CD4-positive, CD25-positive, alpha-beta regulatory T cell (primary cell): Measurements from ENCODE around the gene NCBP3. TPM values are rescaled to one million over a fixed set of nuclear protein-coding genes. Genes with fewer than 3 reads are reported as not detected.

Experiments used
- ATAC-seq, 2 donors: fragments of 150-1000 bp; cut with Tn5 transposase; one replicate each; pipeline ENCODE4 v1.10.0; 2021; ENCODE audit warnings: low read depth in 2 of 2, moderate number of reproducible peaks in 2 of 2, moderate library complexity in 1 of 2
- DNase-seq, 3 donors: peaks; one replicate each; pipeline versions ENCODE4 v3.0.0 to v3.0.0-alpha.2; 2012 to 2022; ENCODE audit warnings: mixed read lengths in 1 of 3
- H3K27ac ChIP-seq: one replicate; pipeline ENCODE4 v1.7.0; 2013; ENCODE audit warnings: mild to moderate bottlenecking, low read length; ENCODE audit not compliant: insufficient read depth, poor library complexity, severe bottlenecking
- H3K27me3 ChIP-seq: one replicate; pipeline ENCODE4 v1.7.0; 2013; ENCODE audit warnings: low read length; ENCODE audit not compliant: control insufficient read depth, insufficient read depth
- H3K36me3 ChIP-seq: one replicate; pipeline ENCODE4 v1.7.0; 2013; ENCODE audit warnings: mild to moderate bottlenecking, low read length, moderate library complexity; ENCODE audit not compliant: control insufficient read depth, insufficient read depth
- H3K4me1 ChIP-seq: 2 replicates; pipeline ENCODE4 v1.7.0; 2013; ENCODE audit warnings: mild to moderate bottlenecking, low read length; ENCODE audit not compliant: insufficient read depth, control insufficient read depth, poor library complexity, severe bottlenecking
- H3K4me3 ChIP-seq: one replicate; pipeline ENCODE4 v1.7.0; 2013; ENCODE audit warnings: low read depth, mild to moderate bottlenecking, low read length, moderate library complexity
- H3K9me3 ChIP-seq, 2 experiments: 1 replicate in 1 of 2; 2 replicates in 1 of 2; pipeline ENCODE4 v1.7.0; 2013; ENCODE audit warnings: low read length in 2 of 2, mild to moderate bottlenecking in 1 of 2, moderate library complexity in 1 of 2; ENCODE audit not compliant: control insufficient read depth in 2 of 2
- H3K27ac Mint-ChIP-seq, 3 donors: one replicate each; pipeline ENCODE4 v1.8.0; 2020 to 2022; ENCODE audit warnings: mild to moderate bottlenecking in 3 of 3, mixed read lengths in 3 of 3, moderate library complexity in 2 of 3
- H3K27me3 Mint-ChIP-seq: one replicate; pipeline ENCODE4 v1.8.0; 2022; ENCODE audit warnings: mild to moderate bottlenecking, mixed read lengths
- H3K36me3 Mint-ChIP-seq: one replicate; pipeline ENCODE4 v1.8.0; 2020; ENCODE audit warnings: mixed read lengths
- H3K4me1 Mint-ChIP-seq, 4 donors: one replicate each; pipeline ENCODE4 v1.8.0; 2020 to 2022; ENCODE audit warnings: mixed read lengths in 4 of 4, mild to moderate bottlenecking in 1 of 4
- H3K4me3 Mint-ChIP-seq, 4 donors: one replicate each; pipeline ENCODE4 v1.8.0; 2020 to 2022; ENCODE audit warnings: mild to moderate bottlenecking in 4 of 4, mixed read lengths in 4 of 4, moderate library complexity in 3 of 4
- H3K9me3 Mint-ChIP-seq, 7 donors: one replicate each; pipeline ENCODE4 v1.8.0; 2020 to 2022; ENCODE audit warnings: mixed read lengths in 7 of 7, mild to moderate bottlenecking in 3 of 7, moderate library complexity in 2 of 7
- polyA plus RNA-seq, 4 donors: library from polyadenylated mRNA; unstranded; fragments of 300-500 nt; fragmentation: Illumina TruSeq; gene quantifications; one replicate each; pipeline ENCODE4 v1.2.3, GENCODE V29; 2021
- total RNA-seq: library from RNA; stranded (reverse); gene quantifications from one replicate; pipeline ENCODE4 v1.2.3, GENCODE V29; 2022

The NCBP3 gene
- total and polyA plus RNA-seq, 5 donors from 2014 or later: 10.5 to 46.0 (median 12.8) TPM

GRCh38 chr17:3815122-3815521 is 30.9 kb downstream of the NCBP3 start:
- no peaks in the 10 kb centered on the region for H3K9me3 ChIP-seq
- ATAC-seq: no peak
- H3K27me3 ChIP-seq: no peaks in the 10 kb centered on the region
- H3K27ac ChIP-seq: no peak overlapping the region
- H3K4me3 ChIP-seq: no peak overlapping the region
- H3K9me3 Mint-ChIP-seq: no peaks in the 10 kb centered on the region
- H3K4me1 ChIP-seq: no peaks in the 10 kb centered on the region
- peaks cover 42% of the 10 kb centered on the region for H3K36me3 Mint-ChIP-seq
- no peaks in the 10 kb centered on the region for H3K27me3 Mint-ChIP-seq
- peaks cover 0 to 5% (median 0%) of the 10 kb centered on the region in 4 donors for H3K4me1 Mint-ChIP-seq
- H3K4me3 Mint-ChIP-seq: no peak overlapping the region
- H3K36me3 ChIP-seq: peaks cover 86% of the 10 kb centered on the region
- DNase-seq: no peak
- peak overlapping the region in 2 of 3 donors; percentile 7 to 62 for H3K27ac Mint-ChIP-seq

DNA sequence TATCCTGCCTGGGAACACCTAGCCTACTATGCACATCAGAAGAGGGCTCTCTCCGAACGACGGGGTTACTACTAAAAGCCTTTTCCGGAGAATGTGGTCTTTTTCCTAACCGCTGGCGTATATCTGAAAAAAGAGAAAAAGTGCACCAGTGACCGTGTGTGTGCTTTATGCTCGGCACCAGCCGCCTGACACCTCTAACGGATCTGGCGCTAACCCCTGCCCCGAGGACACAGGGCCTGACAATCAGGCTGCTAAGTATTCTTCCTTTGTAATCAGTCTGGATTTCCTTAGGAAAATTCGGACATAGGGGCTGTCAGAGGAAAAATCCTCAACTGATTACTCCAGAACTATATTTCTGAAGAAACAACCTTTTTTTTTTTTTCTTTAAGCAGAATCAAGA is 31.7 kb downstream of the NCBP3 start:
- peaks cover 81% of the 10 kb centered on the region for H3K36me3 ChIP-seq
- Mint-ChIP-seq H3K27ac (no peak overlapping the region), H3K4me1 (peaks cover 0 to 5% (median 0%) of the 10 kb centered on the region in 4 donors), H3K4me3 (no peak overlapping the region), H3K9me3 (no peaks in the 10 kb centered on the region), H3K36me3 (peaks cover 44% of the 10 kb centered on the region), H3K27me3 (no peaks in the 10 kb centered on the region)
- H3K4me1 ChIP-seq: no peaks in the 10 kb centered on the region
- no peaks in the 10 kb centered on the region for H3K27me3 ChIP-seq
- no peaks in the 10 kb centered on the region for H3K9me3 ChIP-seq
- no peak overlapping the region for H3K4me3 ChIP-seq
- no peak overlapping the region for H3K27ac ChIP-seq
- no peak for DNase-seq
- no peak for ATAC-seq

GRCh38 chr17:3813171-3813570 is 32.9 kb downstream of the NCBP3 start:
- DNase-seq (no peak), ATAC-seq (no peak)
- Mint-ChIP-seq H3K4me3 (no peak overlapping the region), H3K27me3 (no peaks in the 10 kb centered on the region), H3K36me3 (peaks cover 42% of the 10 kb centered on the region), H3K9me3 (no peaks in the 10 kb centered on the region), H3K27ac (peak overlapping the region in 1 of 3 donors; percentile 35), H3K4me1 (peaks cover 0 to 5% (median 0%) of the 10 kb centered on the region in 4 donors)
- no peak overlapping the region for H3K27ac ChIP-seq
- no peaks in the 10 kb centered on the region for H3K27me3 ChIP-seq
- H3K4me3 ChIP-seq: no peak overlapping the region
- H3K9me3 ChIP-seq: no peaks in the 10 kb centered on the region
- no peaks in the 10 kb centered on the region for H3K4me1 ChIP-seq
- H3K36me3 ChIP-seq: peaks cover 78% of the 10 kb centered on the region

DNA sequence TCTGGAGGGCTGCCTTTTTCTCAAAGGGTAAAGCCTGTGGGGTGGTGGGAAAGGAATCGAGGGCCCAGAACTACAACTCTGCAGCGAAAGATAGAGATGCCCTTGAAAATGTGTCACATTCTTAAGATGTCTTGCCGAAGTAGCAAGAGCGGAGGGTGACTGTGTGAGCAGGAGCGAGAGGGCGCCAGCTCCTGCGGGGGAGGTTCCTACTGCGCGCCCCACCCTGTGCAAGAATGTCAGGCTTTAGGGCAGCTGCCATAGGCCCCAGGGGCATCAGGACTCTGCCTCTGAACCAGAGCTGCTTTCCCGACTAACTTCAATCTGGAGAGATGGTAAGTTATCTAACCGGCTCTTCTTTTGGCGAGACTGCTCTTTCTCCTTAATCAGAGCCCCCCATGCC is 33.3 kb downstream of the NCBP3 start:
- Mint-ChIP-seq H3K4me3 (no peak overlapping the region), H3K36me3 (peaks cover 45% of the 10 kb centered on the region), H3K9me3 (no peaks in the 10 kb centered on the region), H3K27me3 (no peaks in the 10 kb centered on the region), H3K4me1 (peaks cover 0 to 5% (median 0%) of the 10 kb centered on the region in 4 donors), H3K27ac (peak overlapping the region in 1 of 3 donors; percentile 35)
- DNase-seq (no peak), ATAC-seq (no peak)
- Histone ChIP-seq H3K4me3 (no peak overlapping the region), H3K9me3 (no peaks in the 10 kb centered on the region), H3K27me3 (no peaks in the 10 kb centered on the region), H3K4me1 (no peaks in the 10 kb centered on the region), H3K36me3 (peaks cover 74% of the 10 kb centered on the region), H3K27ac (no peak overlapping the region)

DNA sequence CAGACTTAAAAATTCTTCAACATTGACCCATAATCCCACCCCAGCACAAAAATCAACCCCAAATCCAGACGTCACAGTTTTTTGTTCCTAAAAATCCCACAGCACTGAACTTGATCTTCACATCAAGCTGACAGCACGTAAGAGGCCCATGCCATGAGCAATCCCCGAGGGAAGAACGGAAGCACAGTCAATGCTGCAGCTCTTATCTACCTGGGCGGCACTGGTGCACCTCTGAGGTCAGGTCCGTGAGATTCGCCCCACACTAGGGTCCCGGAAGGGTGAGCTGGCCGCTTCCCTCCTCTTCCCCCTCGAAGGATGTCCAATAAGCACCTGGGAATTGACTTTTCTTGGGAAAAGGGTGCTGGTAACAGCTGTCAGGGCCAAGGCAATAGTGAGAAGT is 33.8 kb downstream of the NCBP3 start:
- no peaks in the 10 kb centered on the region for H3K27me3 Mint-ChIP-seq
- no peak for DNase-seq
- peaks cover 47% of the 10 kb centered on the region for H3K36me3 Mint-ChIP-seq

DNA sequence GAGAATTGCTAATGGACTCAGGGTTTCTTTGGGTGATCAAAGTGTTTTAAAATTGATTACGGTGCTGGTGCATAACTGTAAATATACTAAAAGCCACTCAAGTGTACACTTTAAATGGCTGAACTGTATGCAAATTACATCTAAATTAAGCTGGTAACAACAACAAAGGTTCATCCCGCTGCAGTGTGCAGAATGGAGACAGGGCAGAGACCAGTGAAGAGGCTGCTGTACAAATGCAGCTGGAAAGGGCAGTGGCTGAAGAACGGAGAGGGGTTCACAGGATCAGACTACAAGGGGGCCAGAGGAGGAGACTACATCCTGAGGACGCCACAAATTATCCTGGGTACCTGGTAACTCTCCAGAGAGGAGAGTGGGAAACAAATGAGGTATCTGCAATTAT is 36.0 kb downstream of the NCBP3 start:
- no peaks in the 10 kb centered on the region for H3K27me3 Mint-ChIP-seq
- H3K36me3 ChIP-seq: peaks cover 58% of the 10 kb centered on the region
- ATAC-seq (no peak), DNase-seq (no peak)
- no peaks in the 10 kb centered on the region for H3K9me3 Mint-ChIP-seq
- peaks cover 0 to 3% (median 0%) of the 10 kb centered on the region in 4 donors for H3K4me1 Mint-ChIP-seq
- H3K4me3 Mint-ChIP-seq: no peak overlapping the region
- H3K36me3 Mint-ChIP-seq: peaks cover 42% of the 10 kb centered on the region
- H3K27me3 ChIP-seq: no peaks in the 10 kb centered on the region
- H3K4me1 ChIP-seq: no peaks in the 10 kb centered on the region
- no peak overlapping the region for H3K27ac ChIP-seq
- H3K4me3 ChIP-seq: no peak overlapping the region
- peak overlapping the region in 1 of 3 donors; percentile 39 for H3K27ac Mint-ChIP-seq
- H3K9me3 ChIP-seq: no peaks in the 10 kb centered on the region

More for the DNA sequence above, 33.8 kb downstream of the NCBP3 start:
- Histone ChIP-seq H3K27ac (no peak overlapping the region), H3K9me3 (no peaks in the 10 kb centered on the region), H3K4me3 (no peak overlapping the region), H3K4me1 (no peaks in the 10 kb centered on the region), H3K27me3 (no peaks in the 10 kb centered on the region), H3K36me3 (peaks cover 75% of the 10 kb centered on the region)
- peaks cover 0 to 5% (median 0%) of the 10 kb centered on the region in 4 donors for H3K4me1 Mint-ChIP-seq
- no peak overlapping the region for H3K4me3 Mint-ChIP-seq
- peak overlapping the region in 1 of 3 donors; percentile 85 for H3K27ac Mint-ChIP-seq
- no peak for ATAC-seq
- H3K9me3 Mint-ChIP-seq: no peaks in the 10 kb centered on the region

GRCh38 chr17:3809135-3809534 is 36.9 kb downstream of the NCBP3 start:
- ATAC-seq (no peak), DNase-seq (no peak)
- no peak overlapping the region for H3K4me3 Mint-ChIP-seq
- no peaks in the 10 kb centered on the region for H3K4me1 ChIP-seq
- H3K9me3 Mint-ChIP-seq: no peaks in the 10 kb centered on the region
- H3K27ac Mint-ChIP-seq: no peak overlapping the region
- no peaks in the 10 kb centered on the region for H3K27me3 ChIP-seq
- no peak overlapping the region for H3K4me3 ChIP-seq
- H3K9me3 ChIP-seq: no peaks in the 10 kb centered on the region
- H3K27me3 Mint-ChIP-seq: no peaks in the 10 kb centered on the region
- peaks cover 49% of the 10 kb centered on the region for H3K36me3 ChIP-seq
- H3K4me1 Mint-ChIP-seq: peaks cover 0 to 3% (median 0%) of the 10 kb centered on the region in 4 donors
- H3K36me3 Mint-ChIP-seq: peaks cover 33% of the 10 kb centered on the region
- no peak overlapping the region for H3K27ac ChIP-seq

DNA sequence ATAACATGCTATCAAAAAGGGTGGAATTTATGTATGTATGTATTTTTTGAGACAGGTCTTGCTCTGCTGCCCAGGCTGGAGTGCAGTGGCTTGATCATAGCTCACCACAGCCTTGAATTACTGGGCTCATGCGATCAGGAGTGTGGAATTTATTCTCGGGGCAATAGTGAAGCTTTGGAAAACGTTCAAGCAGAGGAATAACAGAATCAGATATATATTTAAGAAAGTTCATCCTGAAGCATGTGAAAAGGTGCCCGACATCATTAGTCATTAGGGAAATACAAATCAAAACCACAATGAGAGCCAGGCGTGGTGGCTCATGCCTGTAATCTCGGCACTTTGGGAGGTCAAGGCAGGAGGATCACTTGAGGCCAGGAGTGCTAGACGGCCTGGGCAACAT is 37.3 kb downstream of the NCBP3 start:
- no peak for ATAC-seq
- Mint-ChIP-seq H3K36me3 (peaks cover 32% of the 10 kb centered on the region), H3K9me3 (no peaks in the 10 kb centered on the region), H3K27ac (no peak overlapping the region), H3K4me3 (no peak overlapping the region), H3K4me1 (peaks cover 0 to 3% (median 1%) of the 10 kb centered on the region in 4 donors), H3K27me3 (no peaks in the 10 kb centered on the region)
- no peak overlapping the region for H3K27ac ChIP-seq
- no peak for DNase-seq
- peaks cover 45% of the 10 kb centered on the region for H3K36me3 ChIP-seq
- no peaks in the 10 kb centered on the region for H3K9me3 ChIP-seq
- no peaks in the 10 kb centered on the region for H3K27me3 ChIP-seq
- no peaks in the 10 kb centered on the region for H3K4me1 ChIP-seq
- H3K4me3 ChIP-seq: no peak overlapping the region
